Muscle of leg (tissue), 11 donors: ENCODE data around the gene BATF3. TPM values are rescaled to one million over a fixed set of nuclear protein-coding genes. Genes with fewer than 3 reads are reported as not detected.
A peak's percentile ranks its signal among the peaks of the same experiment; 100 is the strongest.
"Not testable (repeated sequence)": the region's sequence is repeated elsewhere in the genome, so short reads cannot be mapped to it uniquely, and the experiment has no call there.

Experiments used
- DNase-seq: peaks from one replicate; pipeline ENCODE4 v3.0.0; 2013
- H3K27ac ChIP-seq: one replicate; pipeline ENCODE4 v1.5.1; 2013; ENCODE audit warnings: mild to moderate bottlenecking, low read length, control low read depth
- H3K27me3 ChIP-seq: one replicate; pipeline ENCODE4 v1.6.1; 2013; ENCODE audit warnings: low read length; ENCODE audit not compliant: control insufficient read depth, insufficient read depth
- H3K36me3 ChIP-seq: one replicate; pipeline ENCODE4 v1.6.1; 2013; ENCODE audit warnings: low read length; ENCODE audit not compliant: control insufficient read depth, insufficient read depth
- H3K4me1 ChIP-seq: one replicate; pipeline ENCODE4 v1.6.1; 2013; ENCODE audit warnings: low read length; ENCODE audit not compliant: control insufficient read depth, insufficient read depth
- H3K4me3 ChIP-seq: one replicate; pipeline ENCODE4 v1.5.1; 2013; ENCODE audit warnings: low read length, control low read depth
- H3K9me3 ChIP-seq: replicated peaks from 2 replicates; pipeline ENCODE4 v1.6.1; 2013; ENCODE audit warnings: low read depth, low read length; ENCODE audit not compliant: control insufficient read depth
- WGBS: methylation state at CpG from one replicate; pipeline ENCODE4 v1.1.5; 2013; ENCODE audit warnings: missing lambda C conversion rate; ENCODE audit not compliant: insufficient coverage; 5-methylcytosine and 5-hydroxymethylcytosine counted together
- polyA plus RNA-seq, 8 donors: library from polyadenylated mRNA; unstranded; fragments of 120-200 nt; gene quantifications; one replicate each; pipeline versions ENCODE4 v1.2.1 to v1.2.3, GENCODE V29; 2013; ENCODE audit warnings: inconsistent platforms in 1 of 8, low replicate concordance in 1 of 8; ENCODE audit not compliant: insufficient read length in 8 of 8, insufficient read depth in 1 of 8
- total RNA-seq: library from RNA; stranded (reverse); fragments of 120-200 nt; gene quantifications from one replicate; pipeline ENCODE4 v1.2.4, GENCODE V29; 2013

BATF3 gene
- total and polyA plus RNA-seq, 9 donors = 1.5 to 2.3 (median 1.8) TPM

GRCh38 chr1:212711974-212712373, 12.3 kb upstream of the BATF3 start:
- H3K4me3 ChIP-seq, H3K36me3 ChIP-seq, H3K4me1 ChIP-seq, H3K9me3 ChIP-seq, DNase-seq, H3K27ac ChIP-seq, H3K27me3 ChIP-seq: not testable (repeated sequence)
- no CpG with 5 or more reads among the region's 8 CpGs for WGBS

- H3K27me3 ChIP-seq = no peaks in the 10 kb centered on the region
- H3K27ac ChIP-seq = no peak overlapping the region
- H3K36me3 ChIP-seq = no peaks in the 10 kb centered on the region
- peak; percentile 18 for DNase-seq
- WGBS = 50% methylated on average over 6 of the region's 6 CpGs
- H3K9me3 ChIP-seq = no peaks in the 10 kb centered on the region
- H3K4me1 ChIP-seq = no peaks in the 10 kb centered on the region
- H3K4me3 ChIP-seq = no peak overlapping the region
Observed at GRCh38 chr1:212710566-212710965, 10.9 kb upstream of the BATF3 start.

GRCh38 chr1:212703991-212704564, 4.4 kb upstream of the BATF3 start:
- H3K36me3 ChIP-seq = no peaks in the 10 kb centered on the region
- H3K9me3 ChIP-seq = no peaks in the 10 kb centered on the region
- peaks cover 17% of the 10 kb centered on the region for H3K4me1 ChIP-seq
- no peak for DNase-seq
- 69% methylated on average over 8 of the region's 9 CpGs for WGBS
- no peak overlapping the region for H3K4me3 ChIP-seq
- H3K27me3 ChIP-seq = peaks cover 28% of the 10 kb centered on the region
- H3K27ac ChIP-seq = no peak overlapping the region

GRCh38 chr1:212702672-212703071, 3.0 kb upstream of the BATF3 start:
- H3K27me3 ChIP-seq = peaks cover 37% of the 10 kb centered on the region
- no peaks in the 10 kb centered on the region for H3K36me3 ChIP-seq
- no CpG with 5 or more reads among the region's 1 CpG for WGBS
- no peak overlapping the region for H3K4me3 ChIP-seq
- no peaks in the 10 kb centered on the region for H3K9me3 ChIP-seq
- H3K27ac ChIP-seq = no peak overlapping the region
- no peak for DNase-seq
- H3K4me1 ChIP-seq = peaks cover 24% of the 10 kb centered on the region

GRCh38 chr1:212701910-212702309, 2.3 kb upstream of the BATF3 start:
- Histone ChIP-seq H3K4me1 (peaks cover 24% of the 10 kb centered on the region), H3K9me3 (no peaks in the 10 kb centered on the region), H3K36me3 (no peaks in the 10 kb centered on the region), H3K4me3 (no peak overlapping the region), H3K27me3 (peaks cover 42% of the 10 kb centered on the region), H3K27ac (no peak overlapping the region)
- no CpG with 5 or more reads among the region's 1 CpG for WGBS
- no peak for DNase-seq

GRCh38 chr1:212700892-212701819, 1.5 kb upstream of the BATF3 start:
- H3K4me3 ChIP-seq = peak overlapping the region; percentile 57
- H3K9me3 ChIP-seq = no peaks in the 10 kb centered on the region
- no peaks in the 10 kb centered on the region for H3K36me3 ChIP-seq
- 6% methylated on average over 20 of the region's 27 CpGs for WGBS
- peak; percentile 87 for DNase-seq
- no peak overlapping the region for H3K27ac ChIP-seq
- H3K27me3 ChIP-seq = peaks cover 46% of the 10 kb centered on the region
- peaks cover 24% of the 10 kb centered on the region for H3K4me1 ChIP-seq

GRCh38 chr1:212700223-212700891, 717 bp upstream of the BATF3 start:
- peaks cover 46% of the 10 kb centered on the region for H3K27me3 ChIP-seq
- H3K4me3 ChIP-seq = peak overlapping the region; percentile 57
- no peaks in the 10 kb centered on the region for H3K9me3 ChIP-seq
- H3K27ac ChIP-seq = peak overlapping the region; percentile 10
- WGBS = under 1% methylated on average over 56 of the region's 56 CpGs
- no peaks in the 10 kb centered on the region for H3K36me3 ChIP-seq
- H3K4me1 ChIP-seq = peaks cover 24% of the 10 kb centered on the region
- peak; percentile 54 for DNase-seq

GRCh38 chr1:212699104-212699624, 476 bp downstream of the BATF3 start:
- WGBS = under 1% methylated on average over 37 of the region's 42 CpGs
- Histone ChIP-seq H3K27ac (no peak overlapping the region), H3K9me3 (no peaks in the 10 kb centered on the region), H3K36me3 (no peaks in the 10 kb centered on the region), H3K27me3 (peaks cover 46% of the 10 kb centered on the region), H3K4me1 (peaks cover 24% of the 10 kb centered on the region), H3K4me3 (peak overlapping the region; percentile 50)
- peak; percentile 34 for DNase-seq

GRCh38 chr1:212698467-212699103, 1.1 kb downstream of the BATF3 start:
- peak overlapping the region; percentile 50 for H3K4me3 ChIP-seq
- H3K9me3 ChIP-seq = no peaks in the 10 kb centered on the region
- no peak for DNase-seq
- H3K27me3 ChIP-seq = peaks cover 40% of the 10 kb centered on the region
- H3K27ac ChIP-seq = no peak overlapping the region
- peaks cover 24% of the 10 kb centered on the region for H3K4me1 ChIP-seq
- 7% methylated on average over 9 of the region's 12 CpGs for WGBS
- H3K36me3 ChIP-seq = no peaks in the 10 kb centered on the region
